ENCODE data around the gene ZNF234.

ZNF234 gene

GRCh38 chr19:44141191-44142058, at the start of gene ZNF234:
TSS of gene ZNF234 (plus strand) at chr19:44141554. CDS start at chr19:44144633, 3,079 bp downstream.
- H3F3A ChIP-seq (ENCODE audit: control insufficient read depth, insufficient read depth): no peaks in the 10 kb centered on the region
- H3K4me3 ChIP-seq (ENCODE audit: low read length): peak within 1 kb of the TSS; percentile 25
- no peak within 1 kb of the TSS for H3K27ac ChIP-seq (ENCODE audit: low read depth, low read length)
- H3K79me2 ChIP-seq (ENCODE audit: control insufficient read depth, low read length): no peaks in the 10 kb centered on the region
- H4K20me1 ChIP-seq (ENCODE audit: control insufficient read depth, insufficient read depth, low read depth, low read length): no peaks in the 10 kb centered on the region
- H3K4me2 ChIP-seq (ENCODE audit: low read length): peak within 1 kb of the TSS; percentile 31; the same call in 1 of the 2 replicates
- peaks cover 21% of the 10 kb centered on the region; the same call in 1 of the 2 replicates for H3K9me3 ChIP-seq (ENCODE audit: control insufficient read depth, insufficient read depth, low read length)
- H3K9me2 ChIP-seq (replicated peaks; ENCODE audit: control insufficient read depth, low read length): no peaks in the 10 kb centered on the region
- TF ChIP-seq EZH2phosphoT487 (IDR thresholded peaks at IDR 0.05; ENCODE audit: borderline replicate concordance, low read length) (no peak), CTCF (IDR thresholded peaks at IDR 0.05; ENCODE audit: low read depth, low read length, poor library complexity, severe bottlenecking) (no peak)
- no peaks in the 10 kb centered on the region for H3K4me1 ChIP-seq (ENCODE audit: control insufficient read depth, low read length)
- H3K36me3 ChIP-seq (ENCODE audit: control insufficient read depth, low read length): no peaks in the 10 kb centered on the region
- H3K27me3 ChIP-seq (ENCODE audit: control insufficient read depth, low read length): no peaks in the 10 kb centered on the region

- Histone ChIP-seq H3K27me3 (ENCODE audit: control insufficient read depth, low read length) (no peaks in the 10 kb centered on the region), H3K36me3 (ENCODE audit: control insufficient read depth, low read length) (no peaks in the 10 kb centered on the region), H3K4me1 (ENCODE audit: control insufficient read depth, low read length) (peaks cover 14% of the 10 kb centered on the region), H3K27ac (ENCODE audit: low read depth, low read length) (no peak overlapping the region), H3K9me2 (replicated peaks; ENCODE audit: control insufficient read depth, low read length) (no peaks in the 10 kb centered on the region), H3K9me3 (ENCODE audit: control insufficient read depth, insufficient read depth, low read length) (peaks cover 8% of the 10 kb centered on the region; the same call in 1 of the 2 replicates), H4K20me1 (ENCODE audit: control insufficient read depth, insufficient read depth, low read depth, low read length) (no peaks in the 10 kb centered on the region), H3K79me2 (ENCODE audit: control insufficient read depth, low read length) (0 out of 2 replicates have a peak, but pooled peaks cover 3% of the 10 kb centered on the region), H3K4me2 (ENCODE audit: low read length) (no peak overlapping the region), H3K4me3 (ENCODE audit: low read length) (no peak overlapping the region), H3F3A (ENCODE audit: control insufficient read depth, insufficient read depth) (no peaks in the 10 kb centered on the region)
- TF ChIP-seq CTCF (IDR thresholded peaks at IDR 0.05; ENCODE audit: low read depth, low read length, poor library complexity, severe bottlenecking) (no peak), EZH2phosphoT487 (IDR thresholded peaks at IDR 0.05; ENCODE audit: borderline replicate concordance, low read length) (no peak)
Observed at GRCh38 chr19:44092108-44092507, 49.2 kb upstream of the ZNF234 start.

GRCh38 chr19:44093931-44094765, 47.2 kb upstream of the ZNF234 start, which contains the start of gene ZNF224:
TSS of gene ZNF224 (plus strand) at chr19:44094361. CDS start at chr19:44097874, 3,513 bp downstream.
- no peak for TF ChIP-seq EZH2phosphoT487 (IDR thresholded peaks at IDR 0.05; ENCODE audit: borderline replicate concordance, low read length)
- no peak for TF ChIP-seq CTCF (IDR thresholded peaks at IDR 0.05; ENCODE audit: low read depth, low read length, poor library complexity, severe bottlenecking)
- no peaks in the 10 kb centered on the region for H3K36me3 ChIP-seq (ENCODE audit: control insufficient read depth, low read length)
- H3K9me2 ChIP-seq (replicated peaks; ENCODE audit: control insufficient read depth, low read length): no peaks in the 10 kb centered on the region
- H3K4me3 ChIP-seq (ENCODE audit: low read length): peak within 1 kb of the TSS; percentile 95
- peak within 1 kb of the TSS; percentile 93 for H3K4me2 ChIP-seq (ENCODE audit: low read length)
- no peaks in the 10 kb centered on the region for H3F3A ChIP-seq (ENCODE audit: control insufficient read depth, insufficient read depth)
- no peaks in the 10 kb centered on the region for H4K20me1 ChIP-seq (ENCODE audit: control insufficient read depth, insufficient read depth, low read depth, low read length)
- peaks cover 14% of the 10 kb centered on the region for H3K4me1 ChIP-seq (ENCODE audit: control insufficient read depth, low read length)
- H3K27ac ChIP-seq (ENCODE audit: low read depth, low read length): no peak within 1 kb of the TSS
- H3K79me2 ChIP-seq (ENCODE audit: control insufficient read depth, low read length): 0 out of 2 replicates have a peak, but pooled peaks cover 3% of the 10 kb centered on the region
- peaks cover 16% of the 10 kb centered on the region for H3K9me3 ChIP-seq (ENCODE audit: control insufficient read depth, insufficient read depth, low read length)
- no peaks in the 10 kb centered on the region for H3K27me3 ChIP-seq (ENCODE audit: control insufficient read depth, low read length)

Measured in DOHH2 (cell line).